GM12878 (cell line): Measurements from ENCODE around the gene CUEDC1. TPM values are rescaled to one million over a fixed set of nuclear protein-coding genes. Genes with fewer than 3 reads are reported as not detected.

Experiments used
- ATAC-seq: fragments of 200-7000 bp; cut with Tn5 transposase; 3 replicates; pipeline ENCODE4 v1.9.1; 2020; ENCODE audit warnings: mild to moderate bottlenecking, moderate library complexity
- BruUV-seq: library from RNA; stranded (reverse); fragments of 400-500 nt; replicated peaks from 2 replicates; lab custom pipeline; 2021; lab: Mats Ljungman, UMichigan
- CTCF ChIA-PET: fragments of 300-600 bp; sonication (Branson Sonifier 250); formaldehyde crosslinking; extraction: SDS; loops from one replicate; lab custom pipeline; 2021; ENCODE audit warnings: inconsistent platforms; lab: Yijun Ruan, JAX
- POLR2A ChIA-PET: fragments of 350-600 bp; formaldehyde crosslinking; extraction: SDS; loops from one replicate; lab custom pipeline; 2021; ENCODE audit warnings: inconsistent platforms; lab: Charles Lee
- RAD21 ChIA-PET: fragments of 300-600 bp; sonication (Branson Sonifier 250); formaldehyde crosslinking; loops from one replicate; lab custom pipeline; 2023; ENCODE audit warnings: antibody characterized with exemption; ENCODE audit not compliant: unreplicated experiment; lab: Charles Lee
- SMC1A ChIA-PET: fragments of 300-600 bp; sonication (Branson Sonifier 250); formaldehyde crosslinking; loops from one replicate; lab custom pipeline; 2023; ENCODE audit not compliant: unreplicated experiment, uncharacterized antibody; lab: Charles Lee
- DNase-seq: peaks from one replicate; pipeline ENCODE4 v3.0.0-alpha.2; 2011; ENCODE audit warnings: low read depth, low spot score
- FAIRE-seq: peaks from 3 replicates; lab custom pipeline; 2011; peaks lifted over from hg19 to GRCh38; lab: Jason Lieb, UNC
- H2AFZ ChIP-seq: 2 replicates; pipeline ENCODE4 v1.6.0; 2011; ENCODE audit warnings: low read depth, low read length, control low read depth; ENCODE audit not compliant: control insufficient read depth
- H3K27ac ChIP-seq: 2 replicates; pipeline ENCODE4 v1.5.1; 2011; ENCODE audit warnings: control low read depth; ENCODE audit not compliant: control insufficient read depth, insufficient read depth
- H3K27me3 ChIP-seq, 2 experiments: replicated peaks in 1 of 2; 2 replicates each; pipeline versions ENCODE4 v1.6.0 to v1.6.1; 2011; ENCODE audit warnings: low read length in 1 of 2; ENCODE audit not compliant: control insufficient read depth in 2 of 2, insufficient read depth in 2 of 2
- H3K36me3 ChIP-seq, 2 experiments: 2 replicates each; pipeline ENCODE4 v1.5.1; 2011; ENCODE audit warnings: low read length in 1 of 2; ENCODE audit not compliant: control insufficient read depth in 2 of 2, insufficient read depth in 2 of 2
- H3K4me1 ChIP-seq: 2 replicates; pipeline ENCODE4 v1.6.1; 2011; ENCODE audit warnings: mild to moderate bottlenecking, low read length, moderate library complexity, mixed read lengths; ENCODE audit not compliant: control insufficient read depth, insufficient read depth
- H3K4me2 ChIP-seq: 2 replicates; pipeline ENCODE4 v1.6.0; 2011; ENCODE audit warnings: control low read depth; ENCODE audit not compliant: control insufficient read depth, insufficient read depth
- H3K4me3 ChIP-seq: fragments of 200-600 bp; sonication (generic); 2 replicates; pipeline ENCODE4 v1.5.1; 2016
- H3K79me2 ChIP-seq: 2 replicates; pipeline ENCODE4 v1.6.0; 2011; ENCODE audit warnings: low read length; ENCODE audit not compliant: control insufficient read depth, insufficient read depth
- H3K9ac ChIP-seq: 2 replicates; pipeline ENCODE4 v1.8.0; 2011; ENCODE audit warnings: low read length, control low read depth, mixed read lengths; ENCODE audit not compliant: control insufficient read depth, insufficient read depth
- H3K9me3 ChIP-seq: replicated peaks from 3 replicates; pipeline ENCODE4 v1.5.1; 2011; ENCODE audit warnings: mild to moderate bottlenecking, low read length; ENCODE audit not compliant: control insufficient read depth, insufficient read depth
- H4K20me1 ChIP-seq: 2 replicates; pipeline ENCODE4 v1.6.0; 2011; ENCODE audit not compliant: control insufficient read depth, insufficient read depth
- ASH2L ChIP-seq: fragments of 300-600, 200-600 bp; sonication (generic); IDR thresholded peaks from 2 replicates; pipeline ENCODE4 v1.6.1; 2017; ENCODE audit warnings: low read depth, mild to moderate bottlenecking, borderline replicate concordance
- ETV6 ChIP-seq, 2 experiments: fragments of 450-650 bp in 1 of 2; IDR thresholded peaks in 1 of 2; conservative IDR thresholded peaks in 1 of 2; 2 replicates each; pipeline ENCODE4 v1.6.1; 2014; ENCODE audit warnings: antibody characterized with exemption in 1 of 2, borderline replicate concordance in 1 of 2, low read depth in 1 of 2, mild to moderate bottlenecking in 1 of 2, moderate library complexity in 1 of 2
- FOS ChIP-seq: IDR thresholded peaks from 3 replicates; pipeline ENCODE4 v1.6.1; 2011; ENCODE audit warnings: borderline replicate concordance; ENCODE audit not compliant: insufficient read length; ENCODE audit errors: extremely low read depth
- JUND ChIP-seq: IDR thresholded peaks from 2 replicates; pipeline ENCODE4 v1.6.1; 2012; ENCODE audit warnings: low read depth, mild to moderate bottlenecking, low read length, improper control_type of control experiment, moderate library complexity
- KAT2A ChIP-seq: conservative IDR thresholded peaks from 2 replicates; pipeline ENCODE4 v1.6.1; 2011; ENCODE audit warnings: low read depth, low read length; ENCODE audit not compliant: control insufficient read depth
- MEF2A ChIP-seq: IDR thresholded peaks from 2 replicates; pipeline ENCODE4 v1.6.1; 2011; ENCODE audit warnings: low read depth, mild to moderate bottlenecking, low read length, moderate library complexity; ENCODE audit not compliant: insufficient read depth
- MLLT1 ChIP-seq: fragments of 450-650 bp; IDR thresholded peaks from 2 replicates; pipeline ENCODE4 v1.6.1; 2016; ENCODE audit warnings: mild to moderate bottlenecking
- MYB ChIP-seq: fragments of 150-350 bp; IDR thresholded peaks from 2 replicates; pipeline ENCODE4 v1.6.1; 2014; ENCODE audit warnings: mild to moderate bottlenecking, low read depth, low read length, borderline replicate concordance
- NFIC ChIP-seq: IDR thresholded peaks from 2 replicates; pipeline ENCODE4 v1.6.1; 2012; ENCODE audit warnings: low read depth, mild to moderate bottlenecking, inconsistent platforms, low read length, moderate library complexity
- PML ChIP-seq: IDR thresholded peaks from 2 replicates; pipeline ENCODE4 v1.6.1; 2012; ENCODE audit warnings: low read length, inconsistent platforms
- POLR2AphosphoS2 ChIP-seq: IDR thresholded peaks from 2 replicates; pipeline ENCODE4 v1.6.1; 2011; ENCODE audit warnings: low read depth, mild to moderate bottlenecking, low read length, improper control_type of control experiment, moderate library complexity
- RAD21 ChIP-seq: IDR thresholded peaks from 2 replicates; pipeline ENCODE4 v1.6.1; 2011; ENCODE audit warnings: mild to moderate bottlenecking, low read depth, low read length, moderate library complexity; ENCODE audit not compliant: insufficient read depth
- RELB ChIP-seq: fragments of 450-650 bp; IDR thresholded peaks from 2 replicates; pipeline ENCODE4 v1.6.1; 2017; ENCODE audit warnings: low read depth, mild to moderate bottlenecking, moderate library complexity
- SKIL ChIP-seq: fragments of 450-650 bp; IDR thresholded peaks from 2 replicates; pipeline ENCODE4 v1.6.1; 2017; ENCODE audit warnings: mild to moderate bottlenecking, low read depth, inconsistent platforms; ENCODE audit not compliant: poor library complexity, severe bottlenecking
- SMAD1 ChIP-seq: fragments of 450-650 bp; IDR thresholded peaks from 2 replicates; pipeline ENCODE4 v1.6.1; 2018; ENCODE audit warnings: mild to moderate bottlenecking, low read depth; ENCODE audit not compliant: partially characterized antibody
- SREBF2 ChIP-seq: IDR thresholded peaks from 2 replicates; pipeline ENCODE4 v1.6.1; 2012; ENCODE audit warnings: mild to moderate bottlenecking, low read length
- TCF3 ChIP-seq: IDR thresholded peaks from 2 replicates; pipeline ENCODE4 v1.6.1; 2012; ENCODE audit warnings: low read depth, mild to moderate bottlenecking, low read length, borderline replicate concordance; ENCODE audit not compliant: insufficient read depth
- WGBS: methylation state at CpG from one replicate; pipeline ENCODE4 v1.1.6; 2016; ENCODE audit warnings: low lambda C conversion rate; ENCODE audit not compliant: insufficient replicate concordance, insufficient coverage; ENCODE audit errors: missing lambda C conversion rate; 5-methylcytosine and 5-hydroxymethylcytosine counted together
- in situ Hi-C: fragments of 300-500 bp; cut with MboI; formaldehyde crosslinking; loops from 9 replicates; pipeline ENCODE4 v1.14.3; 2018; ENCODE audit warnings: mixed read lengths
- intact Hi-C: fragments of 100-400 bp; cut with micrococcal nuclease; formaldehyde crosslinking; loops from one replicate; pipeline ENCODE4 v1.14.2; 2022; ENCODE audit not compliant: unreplicated experiment
- polyA plus RNA-seq, 11 experiments: library from polyadenylated mRNA; depleted of rRNA in 4 of 11; unstranded in 6 of 11; stranded (reverse) in 5 of 11; fragments of >200 nt; fragmentation: Nextera tagmentation in 4 of 11; fragmentation: Illumina TruSeq in 1 of 11; extraction: Ambion mirVana in 4 of 11; extraction: Trizol in 1 of 11; gene quantifications; 1 replicate in 1 of 11; 2 replicates in 10 of 11; pipeline versions ENCODE4 v1.2.1 to v1.2.3, GENCODE V29; 2011 to 2016; ENCODE audit warnings: inconsistent platforms in 2 of 11, missing spikeins in 2 of 11, low read depth in 1 of 11
- total RNA-seq, 4 experiments: library from RNA; depleted of rRNA in 3 of 4; stranded (reverse); fragments of >200 nt in 3 of 4; fragmentation: Illumina TruSeq in 1 of 4; extraction: Trizol in 1 of 4; gene quantifications; 2 replicates each; pipeline versions ENCODE4 v1.2.1 to v1.2.3, GENCODE V29; 2013 to 2021

Gene CUEDC1
- total and polyA plus RNA-seq, 10 of the 15 experiments (the other 5 are each of a cell fraction or from before 2014, with no cell fraction given) = 0.24 to 7.4 (median 1.8) TPM

GRCh38 chr17:57869617-57870282 lies 85.5 kb downstream of the CUEDC1 start:
- ChIA-PET RAD21 (interaction anchor here (1.0 to 4.2 kb wide), 5 partner anchors 9 to 130 kb away, joined by 3 to 20 read pairs (median 4); no protein-coding TSS in a partner anchor), SMC1A (interaction anchor here (0.9 to 2.5 kb wide), 2 partner anchors 9 to 11 kb away, joined by 5 to 12 read pairs; no protein-coding TSS in a partner anchor), POLR2A (interaction anchor here (0.6 to 1.1 kb wide), 3 partner anchors 18 to 138 kb away, joined by 3 to 10 read pairs (median 3); no protein-coding TSS in a partner anchor), CTCF (interaction anchor here (1.0 to 5.9 kb wide), 7 partner anchors 9 to 131 kb away, joined by 3 to 50 read pairs (median 6); no protein-coding TSS in a partner anchor)
- H3K4me3 ChIP-seq = no peak overlapping the region
- intact Hi-C loops (no loop called here), in situ Hi-C loops (no loop called here)
- no peak overlapping the region for H3K27ac ChIP-seq
- H3K4me2 ChIP-seq = no peak overlapping the region
- H3K4me1 ChIP-seq = peaks cover 23% of the 10 kb centered on the region
- H2AFZ ChIP-seq = no peak overlapping the region
- no peaks in the 10 kb centered on the region; the same call in 2 of the 3 replicates for H3K9me3 ChIP-seq
- no peaks in the 10 kb centered on the region for H3K79me2 ChIP-seq
- 53% methylated on average over 9 of the region's 9 CpGs for WGBS
- FAIRE-seq (no peak), DNase-seq (no peak), ATAC-seq (no peak)
- H3K36me3 ChIP-seq = no peaks in the 10 kb centered on the region
- no peak overlapping the region for H3K9ac ChIP-seq
- no TSS peak for BruUV-seq
- no peaks in the 10 kb centered on the region; a peak in 1 of 4 replicates for H3K27me3 ChIP-seq
- H4K20me1 ChIP-seq = no peaks in the 10 kb centered on the region
- no peak for TF ChIP-seq ASH2L
- TF ChIP-seq ETV6 (conservative IDR thresholded peaks at IDR 0.05 in 1 of 2, IDR thresholded peaks at IDR 0.05 in 1 of 2; ENCODE audit: borderline replicate concordance in 1 of 2, low read depth in 1 of 2) = no peak
- TF ChIP-seq MYB = no peak
- no peak for TF ChIP-seq PML
- TF ChIP-seq POLR2AphosphoS2 = no peak
- no peak for TF ChIP-seq RAD21
- TF ChIP-seq KAT2A = no peak
- TF ChIP-seq TCF3 = no peak
- TF ChIP-seq SMAD1 = no peak
- no peak for TF ChIP-seq SREBF2
- no peak for TF ChIP-seq RELB
- no peak for TF ChIP-seq JUND
- no peak for TF ChIP-seq SKIL
- TF ChIP-seq NFIC = no peak
- no peak for TF ChIP-seq FOS
- no peak for TF ChIP-seq MEF2A
- TF ChIP-seq MLLT1 = no peak
